ENCODE measurements around the gene SPTBN5. TPM values are rescaled to one million over a fixed set of nuclear protein-coding genes. Genes with fewer than 3 reads are reported as not detected.

The SPTBN5 gene
- 0.64 and 0.65 TPM in 2 replicates for total RNA-seq

- no peak for DNase-seq
- Mint-ChIP-seq H3K9me3 (no peaks in the 10 kb centered on the region), H3K36me3 (ENCODE audit: low read depth) (peaks cover 2% of the 10 kb centered on the region), H3K27ac (peak within 1 kb of the TSS; percentile 79), H3K27me3 (no peaks in the 10 kb centered on the region), H3K4me3 (peak within 1 kb of the TSS; percentile 28), H3K4me1 (peaks cover 13% of the 10 kb centered on the region)
- intact Hi-C loops (cut with micrococcal nuclease): no loop called here
Observed at GRCh38 chr15:41893422-41894250, at the start of gene SPTBN5. TSS of gene SPTBN5 (minus strand) at chr15:41894053. CDS start at chr15:41893497, 556 bp downstream.

- H3K27me3 Mint-ChIP-seq: no peaks in the 10 kb centered on the region
- no peak for DNase-seq
- H3K9me3 Mint-ChIP-seq: no peaks in the 10 kb centered on the region
- H3K4me1 Mint-ChIP-seq: peaks cover 34% of the 10 kb centered on the region
- H3K36me3 Mint-ChIP-seq (ENCODE audit: low read depth): peaks cover 25% of the 10 kb centered on the region
- H3K27ac Mint-ChIP-seq: peak overlapping the region; percentile 38
- no peak overlapping the region for H3K4me3 Mint-ChIP-seq
- intact Hi-C loops (cut with micrococcal nuclease): no loop called here
Observed at GRCh38 chr15:41942886-41943285, 49.0 kb upstream of the SPTBN5 start.

- Mint-ChIP-seq H3K36me3 (ENCODE audit: low read depth) (peaks cover 25% of the 10 kb centered on the region), H3K27ac (peak overlapping the region; percentile 38), H3K4me1 (peaks cover 43% of the 10 kb centered on the region), H3K4me3 (no peak overlapping the region), H3K27me3 (no peaks in the 10 kb centered on the region), H3K9me3 (no peaks in the 10 kb centered on the region)
- intact Hi-C loops (cut with micrococcal nuclease): no loop called here
- DNase-seq: no peak
Observed at GRCh38 chr15:41941644-41942415, 48.0 kb upstream of the SPTBN5 start.

GRCh38 chr15:41940441-41940857 is 46.6 kb upstream of the SPTBN5 start:
- H3K4me1 Mint-ChIP-seq: peaks cover 56% of the 10 kb centered on the region
- H3K27ac Mint-ChIP-seq: peak overlapping the region; percentile 84
- H3K4me3 Mint-ChIP-seq: peak overlapping the region; percentile 29
- H3K27me3 Mint-ChIP-seq: no peaks in the 10 kb centered on the region
- peaks cover 4% of the 10 kb centered on the region for H3K9me3 Mint-ChIP-seq
- H3K36me3 Mint-ChIP-seq (ENCODE audit: low read depth): peaks cover 32% of the 10 kb centered on the region
- intact Hi-C loops (cut with micrococcal nuclease): loop anchor here (1.0 kb wide), 2 partner anchors 17 to 31 kb away; no protein-coding TSS in a partner anchor
- DNase-seq: peak; percentile 83

GRCh38 chr15:41939986-41940385 is 46.1 kb upstream of the SPTBN5 start:
- H3K4me1 Mint-ChIP-seq: peaks cover 61% of the 10 kb centered on the region
- peak overlapping the region; percentile 84 for H3K27ac Mint-ChIP-seq
- H3K27me3 Mint-ChIP-seq: no peaks in the 10 kb centered on the region
- no peak for DNase-seq
- peaks cover 32% of the 10 kb centered on the region for H3K36me3 Mint-ChIP-seq (ENCODE audit: low read depth)
- intact Hi-C loops (cut with micrococcal nuclease): loop anchor here (1.0 to 5.0 kb wide), 4 partner anchors 17 to 1807 kb away; partner anchors contain the start of genes ITPKA and PDIA3
- peaks cover 4% of the 10 kb centered on the region for H3K9me3 Mint-ChIP-seq
- no peak overlapping the region for H3K4me3 Mint-ChIP-seq

- Mint-ChIP-seq H3K27me3 (no peaks in the 10 kb centered on the region), H3K9me3 (peaks cover 4% of the 10 kb centered on the region), H3K27ac (peak overlapping the region; percentile 100), H3K4me3 (peak overlapping the region; percentile 75), H3K36me3 (ENCODE audit: low read depth) (peaks cover 30% of the 10 kb centered on the region), H3K4me1 (peaks cover 70% of the 10 kb centered on the region)
- intact Hi-C loops (cut with micrococcal nuclease): loop anchor here (5.0 kb wide), 2 partner anchors 445 to 1810 kb away; partner anchors contain the start of genes ITPKA and PDIA3
- DNase-seq: no peak
Observed at GRCh38 chr15:41937568-41937923, 43.7 kb upstream of the SPTBN5 start.

- Mint-ChIP-seq H3K9me3 (peaks cover 4% of the 10 kb centered on the region), H3K36me3 (ENCODE audit: low read depth) (peaks cover 26% of the 10 kb centered on the region), H3K4me3 (peak overlapping the region; percentile 75), H3K4me1 (peaks cover 70% of the 10 kb centered on the region), H3K27ac (peak overlapping the region; percentile 100), H3K27me3 (no peaks in the 10 kb centered on the region)
- peak; percentile 94 for DNase-seq
- intact Hi-C loops (cut with micrococcal nuclease): loop anchor here (1.0 to 5.0 kb wide), 3 partner anchors 336 to 1810 kb away; partner anchors contain the start of genes GANC, ITPKA, PDIA3 and TMEM87A
Observed at GRCh38 chr15:41936649-41937567, 43.1 kb upstream of the SPTBN5 start.

GRCh38 chr15:41936155-41936554 is 42.3 kb upstream of the SPTBN5 start:
- H3K36me3 Mint-ChIP-seq (ENCODE audit: low read depth): peaks cover 27% of the 10 kb centered on the region
- intact Hi-C loops (cut with micrococcal nuclease): loop anchor here (1.0 to 5.0 kb wide), 3 partner anchors 337 to 1811 kb away; partner anchors contain the start of genes GANC, ITPKA, PDIA3 and TMEM87A
- no peaks in the 10 kb centered on the region for H3K27me3 Mint-ChIP-seq
- peaks cover 4% of the 10 kb centered on the region for H3K9me3 Mint-ChIP-seq
- peak; percentile 66 for DNase-seq
- peak overlapping the region; percentile 100 for H3K27ac Mint-ChIP-seq
- peaks cover 70% of the 10 kb centered on the region for H3K4me1 Mint-ChIP-seq
- peak overlapping the region; percentile 75 for H3K4me3 Mint-ChIP-seq

GRCh38 chr15:41935566-41936020 is 41.7 kb upstream of the SPTBN5 start:
- H3K9me3 Mint-ChIP-seq: peaks cover 4% of the 10 kb centered on the region
- intact Hi-C loops (cut with micrococcal nuclease): loop anchor here (1.0 to 5.0 kb wide), 4 partner anchors 36 to 1812 kb away; partner anchors contain the start of genes GANC, ITPKA, PDIA3 and TMEM87A
- peak; percentile 72 for DNase-seq
- H3K27ac Mint-ChIP-seq: peak overlapping the region; percentile 100
- peak overlapping the region; percentile 75 for H3K4me3 Mint-ChIP-seq
- peaks cover 21% of the 10 kb centered on the region for H3K36me3 Mint-ChIP-seq (ENCODE audit: low read depth)
- no peaks in the 10 kb centered on the region for H3K27me3 Mint-ChIP-seq
- H3K4me1 Mint-ChIP-seq: peaks cover 64% of the 10 kb centered on the region

GRCh38 chr15:41934843-41935242 is 41.0 kb upstream of the SPTBN5 start:
- no peaks in the 10 kb centered on the region for H3K27me3 Mint-ChIP-seq
- H3K4me1 Mint-ChIP-seq: peaks cover 61% of the 10 kb centered on the region
- H3K9me3 Mint-ChIP-seq: peaks cover 4% of the 10 kb centered on the region
- intact Hi-C loops (cut with micrococcal nuclease): loop anchor here (1.0 to 5.0 kb wide), 3 partner anchors 36 to 1812 kb away; partner anchors contain the start of genes ITPKA and PDIA3
- peaks cover 17% of the 10 kb centered on the region for H3K36me3 Mint-ChIP-seq (ENCODE audit: low read depth)
- peak overlapping the region; percentile 75 for H3K4me3 Mint-ChIP-seq
- peak; percentile 92 for DNase-seq
- H3K27ac Mint-ChIP-seq: peak overlapping the region; percentile 100

- DNase-seq: no peak
- Mint-ChIP-seq H3K27me3 (no peaks in the 10 kb centered on the region), H3K9me3 (peaks cover 4% of the 10 kb centered on the region), H3K27ac (peak overlapping the region; percentile 100), H3K36me3 (ENCODE audit: low read depth) (peaks cover 15% of the 10 kb centered on the region), H3K4me1 (peaks cover 64% of the 10 kb centered on the region), H3K4me3 (no peak overlapping the region)
- intact Hi-C loops (cut with micrococcal nuclease): no loop called here
Observed at GRCh38 chr15:41933771-41934170, 39.9 kb upstream of the SPTBN5 start.

- intact Hi-C loops (cut with micrococcal nuclease): no loop called here
- H3K36me3 Mint-ChIP-seq (ENCODE audit: low read depth): peaks cover 13% of the 10 kb centered on the region
Observed at GRCh38 chr15:41933326-41933725, 39.5 kb upstream of the SPTBN5 start.

More at GRCh38 chr15:41933326-41933725, 39.5 kb upstream of the SPTBN5 start:
- DNase-seq: no peak
- Mint-ChIP-seq H3K27me3 (no peaks in the 10 kb centered on the region), H3K9me3 (peaks cover 4% of the 10 kb centered on the region), H3K4me1 (peaks cover 62% of the 10 kb centered on the region), H3K4me3 (no peak overlapping the region), H3K27ac (peak overlapping the region; percentile 51)
